ENCODE data around the gene LMO7. TPM values are rescaled to one million over a fixed set of nuclear protein-coding genes. Genes with fewer than 3 reads are reported as not detected.
"Not testable (repeated sequence)": the region's sequence is repeated elsewhere in the genome, so short reads cannot be mapped to it uniquely, and the experiment has no call there.

The LMO7 gene
- total RNA-seq, 1 donor from 2014 or later, result 15.2 TPM

DNA sequence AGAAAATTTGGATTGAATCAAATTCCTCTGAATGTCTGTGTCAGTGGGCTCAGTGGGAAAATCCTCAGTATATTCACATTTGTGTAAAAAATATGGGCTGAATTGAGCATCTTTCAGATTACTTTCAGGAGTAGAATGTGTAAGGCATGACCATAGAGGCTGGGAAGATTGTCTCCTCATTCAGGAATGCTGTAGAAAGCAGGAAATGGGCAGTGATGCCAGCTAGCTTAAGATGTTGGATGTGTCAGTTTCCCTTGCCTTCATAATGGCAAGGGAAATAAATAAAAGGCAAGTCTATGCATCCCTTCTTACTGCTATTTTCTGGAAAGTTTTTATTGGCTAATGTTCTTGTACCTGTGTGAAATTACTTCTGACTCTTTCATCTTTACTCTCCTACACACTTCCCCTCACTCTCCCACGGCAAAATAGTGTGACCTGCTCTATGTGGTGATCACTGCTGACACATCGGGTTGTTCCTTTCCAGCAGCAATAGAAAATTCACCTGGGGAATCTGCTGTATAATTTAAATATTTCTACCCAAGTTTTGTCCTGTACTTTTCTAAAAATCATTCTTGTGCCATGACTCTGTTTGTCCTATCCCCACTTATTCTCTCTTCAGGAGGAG is 103.2 kb downstream of the LMO7 start:
- intact Hi-C loops (cut with micrococcal nuclease), result no loop called here

DNA sequence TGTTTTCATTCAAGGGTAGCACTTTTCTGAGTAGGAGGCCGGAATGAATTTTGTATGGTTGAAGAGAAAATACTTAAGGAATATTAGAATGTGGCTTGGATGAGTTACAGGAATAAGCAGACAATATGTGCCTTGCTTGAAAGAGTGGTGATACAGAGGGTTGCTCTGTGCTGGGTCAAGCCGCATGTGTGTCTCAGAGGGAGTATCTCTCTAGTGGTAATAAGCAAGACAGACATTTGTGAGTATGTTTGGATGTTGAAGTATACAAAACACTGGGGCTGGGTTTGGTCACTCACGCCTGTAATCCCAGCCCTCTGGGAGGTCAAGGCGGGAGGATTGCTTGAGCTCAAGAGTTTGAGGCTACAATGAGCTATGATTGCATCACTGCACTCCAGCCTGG is 103.9 kb downstream of the LMO7 start:
- intact Hi-C loops (cut with micrococcal nuclease), result no loop called here

- intact Hi-C loops (cut with micrococcal nuclease), result not testable (repeated sequence)
These were observed 106.9 kb downstream of the LMO7 start for GRCh38 chr13:75743072-75743471.

DNA sequence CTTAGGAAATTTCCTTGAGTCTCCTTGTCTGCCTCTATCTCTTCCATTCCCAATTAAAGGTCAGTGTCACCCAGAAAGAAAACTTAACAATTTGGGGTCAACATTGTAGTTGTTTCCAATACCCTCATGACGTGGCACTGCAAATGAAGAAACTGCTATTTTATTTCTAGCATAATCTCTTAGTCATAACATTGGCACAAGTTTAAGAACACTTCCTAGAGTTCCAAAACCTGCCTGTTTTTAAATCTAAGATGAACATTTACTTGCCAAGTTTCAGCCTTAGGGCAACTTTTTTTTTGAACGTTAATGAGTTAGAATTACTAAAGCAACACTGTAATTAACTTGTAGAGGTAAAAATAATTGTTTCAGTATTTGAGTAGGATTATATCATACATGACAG is 108.0 kb downstream of the LMO7 start:
- intact Hi-C loops (cut with micrococcal nuclease), result no loop called here

GRCh38 chr13:75745387-75745786 is 109.3 kb downstream of the LMO7 start:
- intact Hi-C loops (cut with micrococcal nuclease), result no loop called here

DNA sequence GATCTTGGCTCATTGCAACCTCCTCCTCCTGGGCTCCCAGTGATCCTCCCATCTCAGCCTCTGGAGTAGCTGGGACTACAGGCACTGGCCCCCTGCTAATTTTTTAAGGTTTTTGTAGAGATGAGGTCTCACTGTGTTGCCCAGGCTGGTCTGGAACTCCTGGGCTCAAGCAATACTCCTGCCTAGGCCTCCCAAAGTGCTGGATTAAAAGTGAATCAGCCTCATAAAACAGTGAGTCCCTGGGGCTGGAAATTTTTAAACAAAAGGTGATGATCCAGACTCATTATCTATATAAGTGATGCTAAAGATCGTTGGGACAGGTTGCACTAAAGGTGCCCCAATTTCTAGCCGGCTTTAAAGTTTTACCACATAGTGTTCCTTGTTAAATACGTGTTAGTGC is 112.7 kb downstream of the LMO7 start:
- intact Hi-C loops (cut with micrococcal nuclease), result no loop called here

- intact Hi-C loops (cut with micrococcal nuclease), result no loop called here
These were observed 113.3 kb downstream of the LMO7 start for GRCh38 chr13:75749407-75749806.

GRCh38 chr13:75751350-75751749 is 115.2 kb downstream of the LMO7 start:
- intact Hi-C loops (cut with micrococcal nuclease), result no loop called here

DNA sequence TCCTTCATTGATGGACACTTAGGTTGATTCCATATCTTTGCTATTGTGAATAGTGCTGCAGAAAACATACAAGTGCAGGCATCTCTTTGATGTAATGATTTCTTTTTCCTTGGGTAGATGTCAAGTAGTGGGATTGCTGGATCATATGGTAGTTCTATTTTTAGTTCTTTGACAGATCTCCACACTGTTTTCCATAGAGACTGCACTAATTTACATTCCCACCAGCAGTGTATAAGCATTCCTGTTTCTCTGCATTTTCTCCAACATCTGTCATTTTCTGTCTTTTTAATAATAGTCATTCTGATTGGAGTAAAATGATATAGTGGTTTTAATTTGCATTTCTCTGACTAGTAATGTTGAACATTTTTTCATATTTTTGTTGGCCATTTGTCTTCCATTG is 116.7 kb downstream of the LMO7 start:
- intact Hi-C loops (cut with micrococcal nuclease), result no loop called here

DNA sequence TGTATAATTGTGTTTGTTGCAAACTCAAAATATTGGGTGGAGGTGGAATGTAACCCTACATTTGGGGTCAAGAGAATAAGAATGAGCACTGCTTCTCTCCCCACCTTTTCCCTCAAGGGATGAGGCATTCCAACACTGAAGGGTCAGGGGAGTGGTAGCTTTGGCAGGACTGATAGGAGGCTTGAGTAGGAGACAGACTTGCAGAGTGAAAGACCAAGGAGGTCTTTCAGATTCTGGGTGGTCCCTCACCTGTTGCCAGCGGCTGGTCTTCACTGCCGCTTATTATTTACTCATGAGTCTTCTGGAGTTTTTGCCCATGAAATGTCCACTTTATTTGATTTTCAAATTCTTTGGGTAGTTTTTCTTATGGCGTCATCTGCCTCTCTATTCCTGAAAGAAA is 118.8 kb downstream of the LMO7 start:
- intact Hi-C loops (cut with micrococcal nuclease), result no loop called here

DNA sequence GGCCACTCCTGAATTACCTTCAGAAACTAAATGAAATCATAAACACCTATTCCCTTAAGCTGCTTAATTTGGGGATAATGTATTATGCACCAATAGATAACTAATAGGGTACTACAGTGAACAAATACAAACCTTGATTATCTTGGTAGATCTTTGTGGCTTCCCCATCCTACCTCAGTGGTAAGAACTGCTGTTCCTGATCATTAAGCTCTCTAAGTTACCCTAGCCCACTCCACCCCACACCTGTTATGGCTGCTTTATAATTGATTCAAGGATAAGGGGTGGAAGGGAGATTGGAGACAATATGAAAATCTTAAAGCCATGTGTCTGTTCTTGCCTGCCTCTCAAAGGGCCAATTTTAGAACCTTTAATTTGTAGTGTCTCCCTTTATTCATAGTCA is 121.2 kb downstream of the LMO7 start:
- intact Hi-C loops (cut with micrococcal nuclease), result no loop called here

DNA sequence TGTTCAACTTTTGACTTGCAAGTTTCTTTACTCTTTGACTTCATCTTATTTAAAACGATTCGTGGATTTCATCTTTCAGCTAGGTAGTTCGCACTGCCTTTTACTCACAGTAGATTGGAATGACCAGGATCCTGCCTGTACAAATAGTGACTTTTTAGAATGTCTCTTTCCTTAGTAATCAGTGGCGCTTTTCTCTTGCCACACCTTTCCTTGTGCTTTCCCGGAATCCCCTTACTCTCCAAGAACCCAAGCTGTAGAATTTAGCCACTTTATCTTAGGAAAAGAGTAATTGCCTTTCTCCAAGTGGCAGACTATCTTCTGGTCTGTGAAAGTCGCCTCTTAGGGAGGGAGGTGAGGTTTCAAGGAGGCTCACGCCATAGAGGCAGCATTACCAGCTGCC is 123.4 kb downstream of the LMO7 start:
- intact Hi-C loops (cut with micrococcal nuclease), result no loop called here

DNA sequence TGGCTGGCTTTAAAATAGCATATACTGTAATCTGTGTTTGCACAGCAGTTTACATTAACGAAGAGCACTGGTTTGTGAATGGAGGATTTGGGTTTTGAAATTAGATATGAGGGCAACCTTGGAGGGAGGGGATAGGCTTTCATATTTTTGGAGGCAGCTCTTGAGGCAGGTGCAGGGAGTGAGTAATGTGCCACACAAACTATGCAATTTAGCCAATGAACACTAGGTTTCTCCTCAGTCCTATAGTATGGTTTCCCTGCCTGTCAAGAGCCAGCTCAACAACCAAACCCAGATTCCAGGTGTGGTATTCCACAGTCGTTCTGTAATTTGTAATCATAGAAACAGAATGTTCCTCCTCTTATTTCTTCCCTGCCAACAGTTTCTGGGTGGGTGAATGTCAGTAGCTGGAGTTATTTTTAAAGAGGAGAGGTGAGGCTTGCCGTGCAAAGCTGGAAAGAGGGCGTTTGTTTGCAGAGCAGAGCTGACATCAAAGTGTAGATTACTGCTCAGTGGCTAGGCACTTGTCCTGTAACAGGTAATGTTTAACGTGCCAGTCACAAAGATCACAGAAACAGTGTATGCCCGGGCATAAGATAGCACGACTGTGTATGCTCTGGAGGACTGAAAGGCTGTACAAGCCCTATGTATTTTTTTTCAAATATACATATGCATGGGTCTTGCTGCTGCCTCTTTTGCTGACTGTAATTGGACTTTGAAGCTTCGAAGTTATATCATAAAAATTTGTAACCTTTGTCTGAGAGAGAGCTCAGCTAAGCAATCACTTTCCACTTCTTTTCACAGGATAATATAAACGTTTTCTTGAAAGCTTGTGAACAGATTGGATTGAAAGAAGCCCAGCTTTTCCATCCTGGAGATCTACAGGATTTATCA is 124.2 kb downstream of the LMO7 start:
- intact Hi-C loops (cut with micrococcal nuclease), result loop anchor here (1.0 to 5.0 kb wide), 8 partner anchors 43 to 1936 kb away; partner anchors contain the start of genes COMMD6, KCTD12, MYCBP2 and SLAIN1

- intact Hi-C loops (cut with micrococcal nuclease), result loop anchor here (2.0 to 5.0 kb wide), 6 partner anchors 65 to 1935 kb away; partner anchors contain the start of genes COMMD6, KCTD12, MYCBP2 and SLAIN1
These were observed 125.2 kb downstream of the LMO7 start for GRCh38 chr13:75761369-75761768.

DNA sequence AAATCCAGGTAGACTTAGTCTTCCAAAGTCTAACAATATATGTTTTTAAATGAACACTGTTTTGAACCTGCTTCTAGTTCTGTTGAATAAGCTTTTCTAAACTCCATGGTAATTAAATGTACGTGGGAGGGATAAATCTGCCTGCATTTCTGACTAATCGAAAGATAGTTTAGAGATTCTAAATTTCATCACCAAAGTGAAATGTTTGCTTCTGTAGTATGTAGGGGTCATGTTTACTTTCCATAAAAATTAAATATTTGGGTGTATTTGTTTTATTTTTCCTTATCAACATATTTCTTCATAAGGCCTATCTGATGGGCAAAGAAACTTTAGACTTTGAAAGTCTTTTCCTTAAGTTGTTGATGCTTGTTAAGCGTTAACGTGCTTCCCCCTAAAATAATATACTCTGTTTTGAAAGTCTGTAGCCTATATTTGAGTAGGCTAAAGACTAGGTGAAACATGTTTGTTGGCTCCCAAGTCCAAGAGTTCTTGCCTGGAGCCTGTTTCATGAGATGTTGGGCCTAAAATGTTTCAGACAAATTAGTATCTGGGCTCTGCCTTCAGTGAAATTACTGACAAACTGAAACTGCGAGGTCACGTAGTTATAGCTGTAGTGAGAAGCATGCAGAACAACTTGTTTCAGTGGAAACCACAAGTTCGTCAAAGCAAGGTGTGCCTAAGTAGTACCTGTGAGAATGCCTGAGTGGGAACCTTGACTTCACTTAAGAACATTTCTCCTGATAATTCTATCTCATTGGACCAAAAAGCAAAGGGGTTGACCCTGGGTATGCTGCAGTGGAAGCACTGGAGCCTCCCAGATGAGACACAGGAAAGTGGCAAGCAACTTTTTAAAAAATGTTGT is 126.2 kb downstream of the LMO7 start:
- intact Hi-C loops (cut with micrococcal nuclease), result loop anchor here (1.0 to 5.0 kb wide), 6 partner anchors 126 to 1565 kb away; partner anchors contain the start of genes COMMD6, KCTD12, LMO7 and MYCBP2

GRCh38 chr13:75762955-75763354 is 126.8 kb downstream of the LMO7 start:
- intact Hi-C loops (cut with micrococcal nuclease), result loop anchor here (1.0 to 5.0 kb wide), 6 partner anchors 127 to 1564 kb away; partner anchors contain the start of genes COMMD6, KCTD12, LMO7 and MYCBP2

DNA sequence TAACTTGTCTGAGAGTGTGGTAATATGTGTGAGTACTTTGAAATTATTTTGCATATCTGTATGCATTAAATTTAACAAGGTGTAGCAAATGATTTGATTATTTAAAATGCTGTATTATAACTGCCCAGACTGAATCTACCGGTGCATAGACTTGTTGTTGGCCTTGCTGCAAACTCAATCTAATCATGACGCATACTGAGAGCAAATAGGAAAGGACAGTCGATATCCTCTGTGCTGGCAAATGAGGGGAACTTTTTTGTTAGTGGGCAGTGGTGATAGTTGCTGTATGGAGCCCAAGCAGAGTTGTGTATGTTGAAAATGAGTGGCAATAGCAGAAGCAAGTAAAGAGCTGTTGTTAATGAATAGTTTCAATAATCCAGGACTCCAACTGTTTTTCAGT is 127.4 kb downstream of the LMO7 start:
- intact Hi-C loops (cut with micrococcal nuclease), result loop anchor here (2.0 to 5.0 kb wide), 5 partner anchors 226 to 1564 kb away; partner anchors contain the start of genes COMMD6, KCTD12 and MYCBP2

GRCh38 chr13:75764251-75764925 is 128.3 kb downstream of the LMO7 start:
- intact Hi-C loops (cut with micrococcal nuclease), result loop anchor here (5.0 kb wide), 3 partner anchors 227 to 1563 kb away; partner anchors contain the start of genes COMMD6, KCTD12 and MYCBP2

GRCh38 chr13:75764926-75765310 is 128.8 kb downstream of the LMO7 start:
- intact Hi-C loops (cut with micrococcal nuclease), result loop anchor here (5.0 kb wide), 3 partner anchors 228 to 1562 kb away; partner anchors contain the start of genes COMMD6, KCTD12 and MYCBP2

GRCh38 chr13:75766636-75767035 is 130.5 kb downstream of the LMO7 start:
- intact Hi-C loops (cut with micrococcal nuclease), result no loop called here
